CD4-positive, alpha-beta T cell treated with Interleukin-2 at 100 ng/mL for 4 hours (primary cell): Measurements from ENCODE around the gene CTRB1.

Experiments used
- DNase-seq: peaks from one replicate; pipeline ENCODE4 v3.0.0-alpha.2; 2020; ENCODE audit warnings: low spot score

CTRB1 gene

GRCh38 chr16:75225678-75226515 lies 7.1 kb downstream of the CTRB1 start:
- DNase-seq, result no peak

- no peak for DNase-seq
These were observed 8.0 kb downstream of the CTRB1 start for GRCh38 chr16:75226550-75227360.

GRCh38 chr16:75227361-75228142 lies 8.8 kb downstream of the CTRB1 start:
- DNase-seq, result no peak

- DNase-seq, result no peak
These were observed 9.6 kb downstream of the CTRB1 start for GRCh38 chr16:75228143-75228976.

GRCh38 chr16:75229172-75230031 lies 10.6 kb downstream of the CTRB1 start:
- no peak for DNase-seq

GRCh38 chr16:75230471-75231110 lies 11.8 kb downstream of the CTRB1 start:
- no peak for DNase-seq

GRCh38 chr16:75231570-75231969 lies 12.8 kb downstream of the CTRB1 start:
- DNase-seq, result no peak

- no peak for DNase-seq
These were observed 14.8 kb downstream of the CTRB1 start for GRCh38 chr16:75233611-75233938.

- no peak for DNase-seq
These were observed 16.3 kb downstream of the CTRB1 start for GRCh38 chr16:75234856-75235696.

GRCh38 chr16:75235721-75236193 lies 17.0 kb downstream of the CTRB1 start:
- no peak for DNase-seq

GRCh38 chr16:75236232-75236631 lies 17.4 kb downstream of the CTRB1 start:
- DNase-seq, result no peak

GRCh38 chr16:75236736-75237397 lies 18.1 kb downstream of the CTRB1 start:
- no peak for DNase-seq

- DNase-seq, result no peak
These were observed 18.8 kb downstream of the CTRB1 start for GRCh38 chr16:75237398-75238131.

GRCh38 chr16:75238132-75238852 lies 19.5 kb downstream of the CTRB1 start:
- DNase-seq, result no peak

GRCh38 chr16:75238853-75239541 lies 20.2 kb downstream of the CTRB1 start:
- DNase-seq, result no peak

- no peak for DNase-seq
These were observed 20.8 kb downstream of the CTRB1 start for GRCh38 chr16:75239542-75240122.
